Uterus (tissue), 2 donors: ENCODE data around the gene CEP120.
"Not testable (repeated sequence)": the region's sequence is repeated elsewhere in the genome, so short reads cannot be mapped to it uniquely, and the experiment has no call there.

Experiments used
- POLR2A ChIP-seq, 2 donors: fragments of 450-650 bp; IDR thresholded peaks; one replicate each; pipeline ENCODE4 v1.6.1; 2016; ENCODE audit warnings: antibody characterized with exemption in 2 of 2, mild to moderate bottlenecking in 1 of 2, moderate library complexity in 1 of 2
- TF ChIP-seq, protein P1 (sequence below), 4 experiments: fragments of 200-600 bp in 2 of 4; fragments of 450-650 bp in 2 of 4; sonication (generic) in 2 of 4; IDR thresholded peaks; one replicate each; pipeline ENCODE4 v1.5.1; 2016 to 2019; ENCODE audit warnings: antibody characterized with exemption in 4 of 4, mild to moderate bottlenecking in 2 of 4, moderate library complexity in 1 of 4

DNA sequence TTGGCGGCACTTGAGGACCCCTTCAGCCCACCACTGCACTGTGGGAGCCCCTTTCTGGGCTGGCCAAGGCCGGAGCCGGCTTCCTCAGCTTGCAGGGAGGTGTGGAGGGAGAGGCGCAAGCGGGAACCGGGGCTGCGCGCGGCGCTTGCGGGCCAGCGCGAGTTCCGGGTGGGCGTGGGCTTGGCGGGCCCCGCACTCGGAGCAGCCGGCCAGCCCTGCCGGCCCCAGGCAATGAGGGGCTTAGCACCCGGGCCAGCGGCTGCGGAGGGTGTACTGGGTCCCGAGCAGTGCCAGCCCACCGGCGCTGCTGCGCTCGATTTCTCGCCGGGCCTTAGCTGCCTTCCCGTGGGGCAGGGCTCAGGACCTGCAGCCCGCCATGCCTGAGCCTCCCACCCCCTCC lies 7.2 kb upstream of the CEP120 start:
- TF ChIP-seq, protein P1, sequence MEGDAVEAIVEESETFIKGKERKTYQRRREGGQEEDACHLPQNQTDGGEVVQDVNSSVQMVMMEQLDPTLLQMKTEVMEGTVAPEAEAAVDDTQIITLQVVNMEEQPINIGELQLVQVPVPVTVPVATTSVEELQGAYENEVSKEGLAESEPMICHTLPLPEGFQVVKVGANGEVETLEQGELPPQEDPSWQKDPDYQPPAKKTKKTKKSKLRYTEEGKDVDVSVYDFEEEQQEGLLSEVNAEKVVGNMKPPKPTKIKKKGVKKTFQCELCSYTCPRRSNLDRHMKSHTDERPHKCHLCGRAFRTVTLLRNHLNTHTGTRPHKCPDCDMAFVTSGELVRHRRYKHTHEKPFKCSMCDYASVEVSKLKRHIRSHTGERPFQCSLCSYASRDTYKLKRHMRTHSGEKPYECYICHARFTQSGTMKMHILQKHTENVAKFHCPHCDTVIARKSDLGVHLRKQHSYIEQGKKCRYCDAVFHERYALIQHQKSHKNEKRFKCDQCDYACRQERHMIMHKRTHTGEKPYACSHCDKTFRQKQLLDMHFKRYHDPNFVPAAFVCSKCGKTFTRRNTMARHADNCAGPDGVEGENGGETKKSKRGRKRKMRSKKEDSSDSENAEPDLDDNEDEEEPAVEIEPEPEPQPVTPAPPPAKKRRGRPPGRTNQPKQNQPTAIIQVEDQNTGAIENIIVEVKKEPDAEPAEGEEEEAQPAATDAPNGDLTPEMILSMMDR (IDR thresholded peaks at IDR 0.05): not testable (repeated sequence)
- not testable (repeated sequence) for TF ChIP-seq POLR2A (IDR thresholded peaks at IDR 0.05)
